Retina (tissue), 1 donor: ENCODE measurements around the gene FAF1.

Experiments
- DNase-seq: peaks from one replicate; pipeline ENCODE4 v3.0.0-alpha.2; 2016

Gene FAF1

DNA sequence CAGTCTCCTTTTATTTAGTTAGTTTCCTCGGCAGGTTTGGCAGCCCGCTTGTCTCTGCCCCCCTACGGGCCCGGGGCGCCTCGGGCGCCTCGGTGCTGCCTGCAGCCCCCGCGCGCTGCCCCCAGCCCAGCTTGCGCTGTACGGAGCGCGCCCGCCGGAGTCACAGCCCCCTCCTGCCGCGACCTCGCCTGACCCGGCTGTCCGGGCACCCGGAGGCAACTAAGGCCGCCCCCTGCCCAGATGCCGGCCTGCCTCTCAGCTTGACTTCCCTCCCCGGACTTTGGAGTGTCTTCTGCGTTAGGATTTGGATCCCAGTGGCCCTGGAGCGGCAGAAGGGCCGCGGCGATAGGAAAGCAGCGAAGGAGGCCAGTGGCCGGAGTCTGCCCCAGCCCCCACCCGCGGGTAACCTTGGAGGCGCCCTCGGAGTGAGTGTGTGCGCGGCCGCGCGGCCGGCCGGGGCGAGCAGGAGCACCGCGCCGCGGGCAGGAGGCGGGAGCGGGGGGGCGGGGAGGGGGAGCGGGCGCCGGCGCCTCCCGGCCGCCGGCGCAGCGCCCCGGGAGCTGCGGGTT lies 17.6 kb upstream of the FAF1 start:
- peak; percentile 76 for DNase-seq

DNA sequence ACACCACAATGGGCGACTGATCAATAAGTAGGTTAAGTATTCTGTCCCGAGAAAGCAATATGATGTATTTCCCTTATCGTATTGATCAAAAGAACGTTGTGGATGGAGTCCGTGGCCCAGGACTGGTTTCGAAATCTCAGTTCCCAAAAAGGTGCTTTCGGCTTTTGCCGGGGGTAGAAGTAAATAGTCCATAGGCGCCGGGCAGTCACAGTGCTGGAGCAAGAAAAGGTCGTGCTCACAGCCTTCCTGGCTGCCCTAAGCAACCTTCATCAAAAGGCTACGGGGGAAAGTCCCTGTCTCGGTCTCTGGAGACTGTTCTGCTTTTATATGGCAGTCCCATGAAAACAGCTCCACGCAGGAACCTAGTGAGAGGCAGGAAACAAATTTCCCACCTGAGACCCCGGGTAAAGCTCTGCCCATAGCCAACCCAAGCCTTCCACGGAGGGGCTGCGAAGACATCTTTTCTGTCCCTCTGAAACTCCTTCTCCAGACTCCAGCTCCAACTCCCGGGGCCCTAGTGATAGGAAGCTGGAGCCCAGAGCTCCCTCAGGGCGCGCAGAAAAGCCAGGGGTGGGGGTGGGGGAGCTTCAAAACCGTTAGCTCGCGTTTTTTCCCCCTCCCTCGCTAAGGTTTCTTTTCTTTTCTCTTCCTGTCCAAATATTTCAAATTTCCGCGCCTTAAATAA lies 17.0 kb upstream of the FAF1 start:
- DNase-seq: peak; percentile 76

DNA sequence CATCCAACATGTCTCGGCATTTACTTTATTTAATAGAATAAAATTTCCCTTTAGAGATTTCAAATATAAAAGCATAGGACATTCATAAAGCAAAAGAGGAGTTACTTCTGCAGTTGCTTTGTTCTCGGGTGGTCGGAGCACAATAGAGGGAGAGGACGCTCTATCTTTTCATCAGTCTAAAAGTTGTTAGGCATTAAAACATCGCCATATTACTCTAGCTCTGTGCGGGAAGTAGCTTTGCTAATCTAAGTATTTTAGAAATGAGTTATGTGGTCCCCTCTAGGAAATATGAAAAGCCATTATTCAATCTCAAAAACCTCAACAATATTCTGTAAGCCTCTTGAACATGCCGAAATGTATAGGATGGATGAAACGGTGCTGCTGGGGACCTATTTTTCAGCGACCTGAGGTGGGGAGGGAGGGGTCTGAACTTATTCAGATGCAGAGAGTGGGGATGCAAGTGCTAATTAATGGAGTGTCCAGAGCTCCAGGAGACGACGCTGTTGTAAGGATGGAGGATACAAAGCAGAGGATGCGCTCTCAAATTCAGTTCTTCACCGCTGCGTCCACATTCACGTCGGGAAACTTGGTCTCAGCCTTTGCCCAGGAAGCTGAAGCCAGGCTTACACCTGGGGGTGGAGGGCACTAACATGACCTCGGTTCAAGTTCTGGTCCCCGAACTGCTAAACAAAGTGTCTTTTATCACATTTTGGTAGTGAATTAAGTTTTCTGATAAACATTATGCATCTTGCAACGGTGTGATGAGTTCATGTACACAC lies 16.2 kb upstream of the FAF1 start:
- peak; percentile 55 for DNase-seq

DNA sequence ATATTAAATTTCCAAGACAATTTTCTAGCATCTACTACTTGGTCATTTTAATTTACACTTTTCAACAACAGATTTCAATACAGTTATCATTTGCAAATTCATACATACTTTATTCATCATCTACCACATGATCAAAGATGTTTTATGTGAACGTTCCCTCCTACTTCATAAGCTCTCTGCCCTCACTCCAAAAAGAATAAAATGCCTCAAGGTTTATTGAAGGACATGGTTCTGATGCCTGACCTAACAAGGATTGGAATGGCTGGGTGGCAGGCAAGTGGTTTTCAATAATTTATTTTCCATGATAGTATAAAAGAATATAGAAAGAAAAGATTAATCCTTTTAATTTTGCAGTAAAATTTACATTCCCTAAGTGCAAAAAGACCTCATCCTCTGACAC lies 15.4 kb upstream of the FAF1 start:
- no peak for DNase-seq

DNA sequence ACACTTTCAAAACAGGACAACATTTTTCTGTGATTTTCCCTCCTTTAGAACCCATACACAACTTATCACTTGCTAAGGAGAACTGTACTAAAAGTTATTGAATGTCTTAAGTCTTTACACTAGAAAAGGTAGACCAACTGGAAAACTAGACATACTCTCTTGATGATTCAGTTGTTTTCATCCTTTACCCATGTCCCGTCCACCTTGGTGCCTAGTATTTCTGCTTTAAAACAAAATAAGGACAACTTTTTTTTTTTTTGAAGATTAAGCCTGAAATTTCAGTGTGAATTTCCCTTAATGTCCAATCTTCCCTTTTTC lies 14.5 kb upstream of the FAF1 start:
- no peak for DNase-seq

DNA sequence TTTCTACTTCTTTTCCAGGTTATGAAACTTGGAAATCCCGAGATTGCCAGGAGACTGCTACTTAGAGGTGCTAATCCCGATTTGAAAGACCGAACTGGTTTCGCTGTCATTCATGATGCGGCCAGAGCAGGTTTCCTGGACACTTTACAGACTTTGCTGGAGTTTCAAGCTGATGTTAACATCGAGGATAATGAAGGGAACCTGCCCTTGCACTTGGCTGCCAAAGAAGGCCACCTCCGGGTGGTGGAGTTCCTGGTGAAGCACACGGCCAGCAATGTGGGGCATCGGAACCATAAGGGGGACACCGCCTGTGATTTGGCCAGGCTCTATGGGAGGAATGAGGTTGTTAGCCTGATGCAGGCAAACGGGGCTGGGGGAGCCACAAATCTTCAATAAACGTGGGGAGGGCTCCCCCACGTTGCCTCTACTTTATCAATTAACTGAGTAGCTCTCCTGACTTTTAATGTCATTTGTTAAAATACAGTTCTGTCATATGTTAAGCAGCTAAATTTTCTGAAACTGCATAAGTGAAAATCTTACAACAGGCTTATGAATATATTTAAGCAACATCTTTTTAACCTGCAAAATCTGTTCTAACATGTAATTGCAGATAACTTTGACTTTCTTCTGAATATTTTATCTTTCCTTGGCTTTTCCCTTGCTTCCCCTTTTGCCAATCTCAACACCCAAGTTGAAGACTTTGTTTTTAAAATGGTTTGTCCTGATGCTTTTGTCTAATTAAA lies 14.0 kb upstream of the FAF1 start:
- no peak for DNase-seq

DNA sequence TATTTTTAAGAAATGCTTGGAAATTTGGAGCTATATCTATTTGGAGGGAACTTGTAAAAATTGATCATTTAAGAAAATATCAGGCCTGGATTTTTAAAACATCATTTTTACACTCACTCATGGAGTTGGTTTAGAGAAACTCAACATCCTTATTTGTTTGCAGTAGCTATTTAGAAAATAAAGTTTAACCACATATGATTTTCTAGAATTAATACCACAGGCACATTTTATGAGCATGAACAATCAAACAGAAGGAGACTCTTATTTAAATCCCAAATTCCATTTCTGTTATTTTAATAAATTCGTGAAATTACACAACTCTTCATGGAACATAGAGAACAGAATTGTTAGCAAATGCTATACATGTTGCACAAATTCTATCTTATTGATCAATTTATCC lies 13.2 kb upstream of the FAF1 start:
- no peak for DNase-seq

DNA sequence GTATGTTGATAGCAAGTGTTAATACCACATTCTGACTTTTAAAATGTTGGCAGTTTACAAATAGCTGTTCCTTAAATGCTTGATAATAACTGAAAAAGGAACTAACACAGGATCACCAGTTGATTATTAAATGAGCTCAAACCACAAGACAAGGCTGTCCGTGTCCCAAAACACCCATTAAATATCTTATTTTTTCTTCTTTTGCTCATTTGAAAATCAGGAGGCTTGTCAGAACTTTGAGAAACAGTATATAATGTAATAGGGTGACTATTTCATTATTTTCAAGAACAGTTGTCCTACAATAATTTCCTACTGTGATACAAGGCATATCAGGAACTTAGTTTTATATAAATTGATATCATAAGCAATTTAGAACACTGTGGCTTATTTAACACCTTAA lies 12.7 kb upstream of the FAF1 start:
- DNase-seq: no peak

DNA sequence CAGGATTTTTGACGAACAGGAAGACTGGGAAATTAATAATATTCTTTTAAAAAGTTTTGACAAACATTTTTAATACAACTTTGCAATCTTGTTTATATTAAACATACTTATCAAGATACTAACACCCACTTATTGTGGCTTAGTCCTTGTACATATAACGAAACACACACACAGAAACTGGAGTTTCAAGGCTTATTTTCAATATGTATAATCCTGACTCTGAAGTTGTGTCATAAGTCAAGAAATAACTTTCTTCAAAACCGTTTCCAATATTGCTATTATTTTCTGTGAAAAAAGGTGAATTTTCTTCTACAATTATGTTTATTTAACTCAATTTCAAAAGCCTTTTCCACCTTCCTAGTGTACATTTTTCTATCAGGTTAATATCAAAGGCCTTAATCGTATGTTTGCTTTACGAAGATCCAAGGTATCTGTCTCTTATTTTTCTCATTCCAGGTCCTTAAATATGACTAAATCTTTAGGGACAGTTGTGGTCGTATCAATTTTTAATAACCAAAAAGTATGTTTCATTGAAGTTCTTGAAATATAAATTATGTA lies 11.8 kb upstream of the FAF1 start:
- no peak for DNase-seq

DNA sequence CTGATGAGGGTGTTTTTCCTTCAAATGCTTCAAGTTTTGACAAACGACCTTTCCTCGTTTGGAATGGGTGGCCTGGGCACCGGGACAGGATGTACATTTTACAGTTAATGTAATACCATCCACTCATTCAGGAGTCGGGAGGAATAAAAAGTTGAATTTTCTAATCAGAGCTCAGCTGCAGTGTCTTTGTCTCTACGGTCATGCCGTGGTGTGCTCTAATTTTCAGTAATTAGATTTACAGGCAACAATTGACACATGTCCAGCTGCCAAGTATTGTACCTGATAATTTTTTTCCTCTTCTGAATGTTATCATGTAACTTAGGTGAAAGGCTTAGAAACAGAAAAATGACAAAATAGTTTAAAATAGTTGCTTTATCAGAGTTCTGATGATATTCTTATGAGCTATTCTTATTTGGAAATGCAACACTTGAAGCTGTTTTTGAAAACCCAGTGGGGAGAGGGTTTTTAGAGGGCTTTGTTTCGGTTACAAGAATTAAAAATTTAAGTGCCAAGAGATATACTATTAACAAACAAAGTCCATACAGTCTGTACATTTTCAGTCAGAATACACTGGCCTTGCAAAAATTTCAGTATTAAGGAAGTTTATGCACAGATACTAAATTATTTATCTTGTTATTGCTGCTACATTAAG lies 11.0 kb upstream of the FAF1 start:
- peak; percentile 24 for DNase-seq

DNA sequence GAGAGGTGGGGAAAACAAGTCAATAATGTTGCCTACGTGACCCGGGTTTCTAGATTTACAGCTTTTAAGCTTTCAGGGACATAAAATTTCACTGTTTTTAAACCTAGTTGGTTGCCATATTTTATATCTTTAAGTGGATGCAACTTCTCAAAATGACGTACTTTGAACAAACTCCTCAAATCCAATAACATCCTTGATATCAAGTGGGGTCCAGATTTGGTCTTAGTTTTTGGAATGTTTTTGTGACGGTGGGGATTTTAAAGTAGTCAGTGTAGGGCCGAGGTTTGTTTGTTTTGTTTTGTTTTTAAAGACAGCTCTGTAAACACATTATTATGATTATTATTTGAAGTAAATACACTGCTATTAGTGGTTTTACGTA lies 10.4 kb upstream of the FAF1 start:
- DNase-seq: no peak

DNA sequence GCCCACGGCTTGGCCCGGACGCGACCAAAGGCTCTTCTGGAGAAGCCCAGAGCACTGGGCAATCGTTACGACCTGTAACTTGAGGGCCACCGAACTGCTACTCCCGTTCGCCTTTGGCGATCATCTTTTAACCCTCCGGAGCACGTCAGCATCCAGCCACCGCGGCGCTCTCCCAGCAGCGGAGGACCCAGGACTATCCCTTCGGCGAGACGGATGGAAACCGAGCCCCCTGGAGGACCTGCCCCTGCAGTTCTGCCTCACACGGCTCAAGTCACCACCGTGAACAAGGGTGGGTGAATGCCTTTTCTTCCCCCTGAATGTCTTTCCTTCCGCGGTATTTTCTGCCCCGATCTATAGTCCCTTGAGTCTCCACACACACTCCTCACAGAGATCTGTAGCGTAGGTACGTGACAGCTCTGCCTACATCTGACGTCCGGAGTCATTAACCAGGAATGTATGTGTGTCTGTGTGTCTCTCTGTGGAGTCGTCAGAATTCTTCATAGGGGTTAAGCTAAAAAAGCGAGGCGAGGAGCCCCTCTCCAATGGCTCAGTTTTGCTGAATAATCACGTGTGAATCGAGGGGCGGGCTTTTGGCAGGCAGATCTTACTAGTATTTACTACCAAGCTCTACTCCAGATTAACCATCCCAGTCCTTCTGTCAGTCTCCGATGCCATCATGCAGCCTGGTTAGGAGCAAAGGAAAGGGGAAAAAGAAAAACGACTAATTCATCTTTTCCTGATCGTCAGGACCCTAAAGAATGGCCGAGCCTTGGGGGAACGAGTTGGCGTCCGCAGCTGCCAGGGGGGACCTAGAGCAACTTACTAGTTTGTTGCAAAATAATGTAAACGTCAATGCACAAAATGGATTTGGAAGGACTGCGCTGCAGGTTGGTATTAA lies 9.8 kb upstream of the FAF1 start, which contains the start of gene CDKN2C:
TSS of gene CDKN2C (plus strand) at position 635 of the 898 bp plus-strand sequence. CDS start at position 759, 124 bp downstream.
- DNase-seq: peak; percentile 85

DNA sequence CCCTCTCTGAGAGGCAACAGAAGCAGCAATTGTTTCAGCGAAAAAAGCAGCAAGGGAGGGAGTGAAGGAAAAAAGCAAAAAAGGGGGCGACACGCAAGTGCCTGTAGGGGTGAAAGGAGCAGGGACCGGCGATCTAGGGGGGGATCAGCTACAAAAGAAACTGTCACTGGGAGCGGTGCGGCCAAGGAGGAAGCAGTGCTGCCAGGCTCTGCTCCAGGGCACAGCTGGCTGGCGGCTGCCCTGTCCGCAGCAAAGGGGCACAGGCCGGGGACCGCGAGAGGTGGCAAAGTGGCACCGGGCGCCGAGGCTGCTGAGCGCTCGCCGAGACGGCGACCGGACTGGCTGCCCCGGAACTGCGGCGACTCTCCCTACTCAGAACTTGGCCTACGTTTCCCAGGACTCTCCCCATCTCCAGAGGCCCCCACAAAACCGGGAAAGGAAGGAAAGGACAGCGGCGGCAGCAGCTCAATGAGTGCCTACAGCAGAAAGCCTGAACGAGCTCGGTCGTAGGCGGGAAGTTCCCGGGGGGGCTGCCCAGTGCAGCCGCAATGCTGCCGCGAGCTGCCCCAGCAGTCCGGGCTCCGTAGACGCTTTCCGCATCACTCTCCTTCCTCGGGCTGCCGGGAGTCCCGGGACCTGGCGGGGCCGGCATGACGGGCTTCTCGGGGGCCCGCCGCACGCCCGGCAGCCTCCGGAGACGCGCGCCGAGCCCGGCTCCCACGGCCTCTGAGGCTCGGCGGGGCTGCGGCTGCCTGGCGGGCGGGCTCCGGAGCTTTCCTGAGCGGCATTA lies 8.9 kb upstream of the FAF1 start:
- peak; percentile 87 for DNase-seq

DNA sequence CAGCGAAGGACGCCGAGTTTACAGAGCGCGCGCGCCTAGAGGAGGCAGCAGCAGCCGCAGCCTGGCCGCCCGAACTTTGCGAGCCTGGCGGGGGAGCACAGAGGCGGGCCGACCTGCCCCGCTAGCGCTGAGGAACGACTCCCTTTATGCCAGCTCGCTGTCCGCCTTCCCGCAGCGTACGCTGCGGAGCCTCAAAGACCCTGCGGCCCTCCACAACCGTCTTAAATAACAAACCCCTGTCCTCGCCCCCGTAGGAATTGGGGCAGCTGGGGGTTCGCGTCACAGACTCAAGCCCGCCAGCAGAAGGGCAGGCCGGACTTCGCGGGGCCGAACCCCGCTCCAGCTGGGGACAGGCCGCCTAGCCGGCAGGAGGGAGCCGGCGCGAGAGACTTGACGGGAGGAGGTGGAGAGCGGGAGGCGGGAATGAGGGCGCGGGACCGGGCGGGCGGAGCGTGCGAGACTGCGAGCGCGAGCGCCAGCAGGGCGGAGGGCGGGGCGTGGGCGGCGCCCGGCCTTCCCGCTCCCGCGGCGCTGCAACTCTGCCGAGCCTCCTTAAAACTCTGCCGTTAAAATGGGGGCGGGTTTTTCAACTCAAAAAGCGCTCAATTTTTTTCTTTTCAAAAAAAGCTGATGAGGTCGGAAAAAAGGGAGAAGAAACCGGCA lies 8.2 kb upstream of the FAF1 start:
- DNase-seq: peak; percentile 96

DNA sequence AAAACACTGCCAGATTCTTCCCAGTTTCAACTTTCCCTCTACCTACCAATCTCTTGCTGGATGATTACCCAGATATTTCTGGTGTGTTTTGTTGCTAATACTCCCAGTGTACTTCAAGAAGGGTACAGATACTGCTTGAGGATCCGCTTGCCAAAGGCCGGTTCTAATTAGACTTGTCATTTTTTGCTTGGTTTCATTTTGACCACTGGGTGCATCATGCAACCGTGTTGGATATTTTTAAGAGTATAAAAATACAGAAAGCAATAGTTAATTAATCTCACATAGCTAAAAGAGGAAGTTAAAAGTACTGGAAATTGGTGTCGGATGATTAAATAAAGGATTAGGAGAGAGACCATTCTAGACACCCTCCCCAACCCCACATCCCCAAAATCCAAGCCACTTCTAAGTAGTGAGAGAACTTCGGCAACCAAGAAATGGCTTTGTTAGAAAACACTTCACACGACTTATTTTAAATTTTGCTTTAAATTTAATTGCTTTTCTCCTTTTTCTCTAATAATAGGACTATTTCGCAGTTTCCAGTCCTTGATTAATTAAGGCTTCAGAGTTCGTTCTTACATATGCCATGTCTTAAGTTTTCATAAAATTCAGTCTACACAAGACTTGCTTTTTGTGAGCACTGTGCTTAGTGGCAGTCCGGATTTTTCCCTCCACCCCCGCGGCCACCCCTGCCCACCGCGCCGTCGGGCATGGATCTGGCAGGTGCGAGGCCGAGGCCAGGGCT lies 7.5 kb upstream of the FAF1 start:
- peak; percentile 21 for DNase-seq

DNA sequence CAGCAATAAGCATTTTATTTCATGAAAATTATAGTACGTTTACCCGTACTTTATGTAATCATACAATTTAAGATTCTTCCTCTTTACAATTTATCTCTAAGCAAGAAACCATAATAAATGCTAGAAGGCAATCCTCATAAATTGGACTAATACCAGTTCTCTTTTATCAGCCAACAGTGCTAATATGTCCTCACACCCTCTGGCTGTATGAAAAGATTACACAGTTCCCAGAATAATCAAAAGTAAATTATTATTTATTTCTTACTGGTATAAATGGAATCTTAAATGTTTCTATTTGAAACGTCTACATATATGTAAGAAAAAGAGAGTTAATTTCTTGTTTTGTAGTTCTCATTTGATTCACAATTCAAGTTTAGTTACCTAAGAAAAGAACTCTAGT lies 6.9 kb upstream of the FAF1 start:
- DNase-seq: no peak

DNA sequence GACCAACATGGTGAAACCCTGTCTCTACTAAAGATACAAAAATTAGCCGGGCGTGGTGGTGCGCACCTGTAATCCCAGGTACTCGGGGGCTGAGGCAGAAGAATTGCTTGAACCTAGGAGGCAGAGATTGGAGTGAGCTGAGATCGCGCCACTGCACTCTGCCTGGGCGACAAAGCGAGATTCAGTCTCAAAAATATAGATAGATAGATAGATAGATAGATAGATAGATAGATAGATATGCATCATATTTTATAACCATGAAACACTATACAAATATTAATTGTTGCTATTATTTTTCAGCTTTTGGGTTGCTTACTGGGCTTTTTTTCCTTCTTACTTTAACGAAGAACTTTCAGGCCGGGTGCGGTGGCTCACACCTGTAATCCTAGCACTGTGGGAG lies 4.8 kb upstream of the FAF1 start:
- no peak for DNase-seq

DNA sequence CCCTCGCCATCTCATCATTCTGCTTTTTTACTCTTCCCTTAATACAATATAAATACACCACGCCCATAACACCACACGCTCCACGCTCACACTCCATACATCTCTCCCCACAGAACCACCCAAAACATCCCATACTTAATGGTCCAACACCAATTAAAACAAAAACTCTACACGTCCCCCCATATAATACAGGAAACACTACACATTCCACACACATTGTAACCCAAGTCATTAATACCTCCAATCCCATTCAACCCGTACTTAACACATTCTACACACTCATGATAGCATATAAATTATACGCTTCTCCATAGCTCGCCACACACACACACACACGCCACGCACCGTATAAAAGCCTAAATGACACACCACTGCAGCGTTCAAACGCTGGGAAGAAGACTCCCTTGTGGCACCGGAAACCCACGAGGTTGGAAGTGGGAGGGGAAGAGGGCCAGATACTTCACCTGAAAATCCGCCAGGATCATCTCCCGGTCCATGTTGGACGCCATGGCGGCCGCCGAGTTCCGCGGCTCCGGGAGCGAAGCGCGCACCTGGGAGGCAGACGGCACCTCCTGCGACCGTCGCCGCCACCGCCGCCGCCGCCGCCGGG lies 659 bp downstream of the FAF1 start:
- no peak for DNase-seq

DNA sequence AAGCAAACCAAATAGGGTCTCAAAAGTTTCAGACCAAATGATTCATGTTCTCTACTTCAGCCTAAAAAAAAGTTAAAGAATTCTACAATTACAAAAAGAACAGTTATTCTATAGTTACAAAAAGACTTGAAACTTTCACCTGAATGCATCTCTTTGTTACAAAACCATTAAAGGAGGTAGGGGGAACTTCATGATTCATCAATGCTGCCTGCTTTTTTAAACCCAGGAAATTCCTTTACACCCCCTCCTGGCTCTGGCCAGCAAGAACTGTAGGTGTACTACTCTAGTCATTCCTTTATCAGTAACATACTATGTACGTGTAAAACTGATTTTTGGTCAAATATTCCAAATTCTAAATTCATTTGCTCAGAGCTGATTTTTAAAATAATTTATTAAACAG lies 5.0 kb downstream of the FAF1 start:
- DNase-seq: no peak
